SK-N-SH treated with all-trans-retinoic acid at 6 μM for 48 hours (cell line): ENCODE data around the gene DCBLD2.

Source experiments
- ARNTL ChIP-seq: fragments of 450-650 bp; formaldehyde crosslinking; IDR thresholded peaks from 2 replicates; pipeline ENCODE4 v1.5.0; 2020; ENCODE audit warnings: low read depth, mild to moderate bottlenecking, moderate library complexity, borderline replicate concordance
- BACH2 ChIP-seq: fragments of 250-450 bp; sonication (Bioruptor Pico); IDR thresholded peaks from 2 replicates; pipeline ENCODE4 v1.9.0; 2021; ENCODE audit warnings: mild to moderate bottlenecking, borderline replicate concordance
- ESRRG ChIP-seq: fragments of 250-450 bp; sonication (Bioruptor Pico); IDR thresholded peaks from 2 replicates; pipeline ENCODE4 v1.6.1; 2021; ENCODE audit warnings: mild to moderate bottlenecking
- GLIS3 ChIP-seq: fragments of 250-450 bp; sonication (Bioruptor Pico); IDR thresholded peaks from 2 replicates; pipeline ENCODE4 v1.5.0; 2020; ENCODE audit warnings: mild to moderate bottlenecking, moderate library complexity
- PPARA ChIP-seq: fragments of 250-450 bp; sonication (Bioruptor Pico); IDR thresholded peaks from 2 replicates; pipeline ENCODE4 v1.5.0; 2020; ENCODE audit warnings: mild to moderate bottlenecking, borderline replicate concordance
- TOX ChIP-seq: fragments of 250-450 bp; sonication (Bioruptor Pico); IDR thresholded peaks from 2 replicates; pipeline ENCODE4 v1.8.0; 2021; ENCODE audit warnings: mild to moderate bottlenecking, moderate library complexity, borderline replicate concordance
- ZFP3 ChIP-seq: fragments of 250-450 bp; sonication (Bioruptor Pico); IDR thresholded peaks from 2 replicates; pipeline ENCODE4 v1.5.0; 2020; ENCODE audit warnings: mild to moderate bottlenecking, moderate library complexity
- ZFP30 ChIP-seq: fragments of 450-650 bp; formaldehyde crosslinking; IDR thresholded peaks from 2 replicates; pipeline ENCODE4 v1.5.0; 2022; ENCODE audit warnings: mild to moderate bottlenecking, moderate library complexity
- ZNF565 ChIP-seq: fragments of 450-650 bp; formaldehyde crosslinking; conservative IDR thresholded peaks from 2 replicates; pipeline ENCODE4 v1.5.0; 2020; ENCODE audit warnings: low read depth, mild to moderate bottlenecking, moderate library complexity
- ZNF70 ChIP-seq: fragments of 450-650 bp; formaldehyde crosslinking; IDR thresholded peaks from 2 replicates; pipeline ENCODE4 v1.5.0; 2020; ENCODE audit warnings: mild to moderate bottlenecking, moderate library complexity
- ZNF8 ChIP-seq: fragments of 450-650 bp; formaldehyde crosslinking; IDR thresholded peaks from 2 replicates; pipeline ENCODE4 v1.5.0; 2020; ENCODE audit warnings: mild to moderate bottlenecking, moderate library complexity
- TF ChIP-seq, protein P1 (sequence below): fragments of 250-450 bp; sonication (Bioruptor Pico); IDR thresholded peaks from 2 replicates; pipeline ENCODE4 v1.5.1; 2021; ENCODE audit warnings: mild to moderate bottlenecking, moderate library complexity
- TF ChIP-seq, protein P2 (sequence below): fragments of 250-450 bp; sonication (Bioruptor Pico); IDR thresholded peaks from 2 replicates; pipeline ENCODE4 v1.8.0; 2020; ENCODE audit warnings: mild to moderate bottlenecking, moderate library complexity, borderline replicate concordance

DNA sequence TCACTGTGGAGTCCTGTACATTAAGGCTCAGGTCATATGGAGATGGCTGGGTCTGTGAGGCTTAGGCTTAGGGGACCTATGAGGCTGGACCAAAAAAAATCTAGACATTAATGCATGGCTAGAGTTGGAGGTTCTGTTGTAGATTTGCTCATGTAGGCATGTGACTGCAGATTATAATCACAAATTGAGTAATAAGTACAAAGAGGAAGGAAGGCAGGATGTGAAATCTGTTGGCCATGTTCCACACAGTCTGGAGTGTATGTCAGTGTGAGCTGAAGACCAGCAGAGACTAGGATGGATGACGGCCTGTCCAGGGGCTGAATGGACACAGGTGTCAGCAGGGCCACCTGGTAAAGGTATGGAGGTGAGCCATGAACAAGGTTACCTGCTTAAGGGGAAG, 138.4 kb downstream of the DCBLD2 start, which contains the start of gene ST3GAL6:
- TF ChIP-seq BACH2 (CRISPR knock-in tag), result no peak
- TF ChIP-seq ESRRG (CRISPR knock-in tag), result no peak
- TF ChIP-seq ZFP30, result no peak
- no peak for TF ChIP-seq TOX (CRISPR knock-in tag)
- no peak for TF ChIP-seq ZNF565 (CRISPR knock-in tag)
- no peak for TF ChIP-seq GLIS3 (CRISPR knock-in tag)
- TF ChIP-seq ZFP3 (CRISPR knock-in tag), result no peak
- TF ChIP-seq ARNTL, result no peak
- TF ChIP-seq, protein P1, sequence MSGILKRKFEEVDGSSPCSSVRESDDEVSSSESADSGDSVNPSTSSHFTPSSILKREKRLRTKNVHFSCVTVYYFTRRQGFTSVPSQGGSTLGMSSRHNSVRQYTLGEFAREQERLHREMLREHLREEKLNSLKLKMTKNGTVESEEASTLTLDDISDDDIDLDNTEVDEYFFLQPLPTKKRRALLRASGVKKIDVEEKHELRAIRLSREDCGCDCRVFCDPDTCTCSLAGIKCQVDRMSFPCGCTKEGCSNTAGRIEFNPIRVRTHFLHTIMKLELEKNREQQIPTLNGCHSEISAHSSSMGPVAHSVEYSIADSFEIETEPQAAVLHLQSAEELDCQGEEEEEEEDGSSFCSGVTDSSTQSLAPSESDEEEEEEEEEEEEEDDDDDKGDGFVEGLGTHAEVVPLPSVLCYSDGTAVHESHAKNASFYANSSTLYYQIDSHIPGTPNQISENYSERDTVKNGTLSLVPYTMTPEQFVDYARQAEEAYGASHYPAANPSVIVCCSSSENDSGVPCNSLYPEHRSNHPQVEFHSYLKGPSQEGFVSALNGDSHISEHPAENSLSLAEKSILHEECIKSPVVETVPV, result no peak
- TF ChIP-seq ZNF70, result no peak
- 0 out of 2 replicates have a peak, but pooled peaks have one; percentile 19 for TF ChIP-seq ZNF8 (CRISPR knock-in tag)
- TF ChIP-seq, protein P2, sequence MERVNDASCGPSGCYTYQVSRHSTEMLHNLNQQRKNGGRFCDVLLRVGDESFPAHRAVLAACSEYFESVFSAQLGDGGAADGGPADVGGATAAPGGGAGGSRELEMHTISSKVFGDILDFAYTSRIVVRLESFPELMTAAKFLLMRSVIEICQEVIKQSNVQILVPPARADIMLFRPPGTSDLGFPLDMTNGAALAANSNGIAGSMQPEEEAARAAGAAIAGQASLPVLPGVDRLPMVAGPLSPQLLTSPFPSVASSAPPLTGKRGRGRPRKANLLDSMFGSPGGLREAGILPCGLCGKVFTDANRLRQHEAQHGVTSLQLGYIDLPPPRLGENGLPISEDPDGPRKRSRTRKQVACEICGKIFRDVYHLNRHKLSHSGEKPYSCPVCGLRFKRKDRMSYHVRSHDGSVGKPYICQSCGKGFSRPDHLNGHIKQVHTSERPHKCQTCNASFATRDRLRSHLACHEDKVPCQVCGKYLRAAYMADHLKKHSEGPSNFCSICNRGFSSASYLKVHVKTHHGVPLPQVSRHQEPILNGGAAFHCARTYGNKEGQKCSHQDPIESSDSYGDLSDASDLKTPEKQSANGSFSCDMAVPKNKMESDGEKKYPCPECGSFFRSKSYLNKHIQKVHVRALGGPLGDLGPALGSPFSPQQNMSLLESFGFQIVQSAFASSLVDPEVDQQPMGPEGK (CRISPR knock-in tag), result no peak
- no peak for TF ChIP-seq PPARA (CRISPR knock-in tag)
